GM18868 (cell line): ENCODE measurements around the gene RAD51AP2.
"Not testable (repeated sequence)": the region's sequence is repeated elsewhere in the genome, so short reads cannot be mapped to it uniquely, and the experiment has no call there.

Source experiments
- ATAC-seq: cut with Tn5 transposase; IDR thresholded peaks from one replicate; pipeline ENCODE4 v1.9.1; 2021; ENCODE audit warnings: mild to moderate bottlenecking, moderate library complexity; ENCODE audit not compliant: unreplicated experiment

RAD51AP2 gene

DNA sequence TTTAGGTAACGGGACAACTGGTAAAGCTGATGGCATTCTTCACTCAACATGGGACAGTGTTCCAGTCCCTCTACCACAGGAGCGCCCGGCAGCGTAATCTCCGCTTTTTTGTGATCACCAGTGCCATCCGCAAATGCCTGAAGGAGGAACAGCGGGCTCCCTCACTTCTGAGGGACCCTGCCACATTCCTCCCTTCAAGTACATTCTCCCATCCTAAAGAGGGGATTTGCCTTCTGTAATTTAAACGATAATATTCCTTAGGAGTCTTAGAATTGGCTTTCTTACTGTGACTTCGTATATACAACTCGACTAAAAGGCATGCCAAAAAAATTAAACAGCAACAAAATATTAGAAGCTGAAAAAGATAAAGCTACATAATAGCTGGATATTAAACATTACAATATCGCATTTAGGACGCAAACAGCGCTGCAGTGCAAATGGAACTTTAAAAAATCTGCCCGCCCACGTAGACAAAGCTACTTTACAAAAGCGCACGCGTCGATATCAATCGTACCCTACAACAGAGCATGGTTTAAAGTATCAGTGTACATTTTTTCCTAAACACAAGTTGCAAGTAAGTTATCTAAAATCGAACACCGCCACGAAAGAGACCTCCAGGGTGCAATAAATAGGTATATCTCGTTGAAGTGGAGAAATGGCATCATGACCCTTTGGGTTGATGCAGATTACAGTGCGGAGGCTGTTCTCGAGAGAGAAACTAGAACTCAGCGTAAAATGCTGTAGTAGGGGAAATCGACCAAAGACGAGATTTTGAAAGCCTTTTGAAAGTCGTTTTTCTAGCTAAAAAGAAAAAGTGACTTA is 20.0 kb upstream of the RAD51AP2 start:
- peak; percentile 37 for ATAC-seq

DNA sequence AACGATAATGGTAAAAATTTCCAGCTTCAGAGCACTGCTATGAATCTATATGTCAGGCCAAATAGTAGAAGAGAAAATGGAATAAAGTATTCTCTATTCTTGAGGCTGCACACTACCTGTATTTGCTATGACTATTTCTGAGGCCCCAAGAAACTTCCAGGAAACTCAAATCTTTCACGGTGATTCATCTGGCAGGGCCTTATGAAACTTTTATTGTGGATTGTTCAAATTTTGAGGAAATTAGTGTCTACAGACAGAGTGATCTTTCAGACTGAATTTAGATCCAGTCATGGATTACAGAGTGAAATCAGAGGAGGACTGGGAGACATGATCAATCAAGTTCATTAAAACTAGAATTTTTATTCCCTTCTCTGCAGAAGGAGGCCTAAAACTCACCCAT is 18.2 kb upstream of the RAD51AP2 start:
- no peak for ATAC-seq

DNA sequence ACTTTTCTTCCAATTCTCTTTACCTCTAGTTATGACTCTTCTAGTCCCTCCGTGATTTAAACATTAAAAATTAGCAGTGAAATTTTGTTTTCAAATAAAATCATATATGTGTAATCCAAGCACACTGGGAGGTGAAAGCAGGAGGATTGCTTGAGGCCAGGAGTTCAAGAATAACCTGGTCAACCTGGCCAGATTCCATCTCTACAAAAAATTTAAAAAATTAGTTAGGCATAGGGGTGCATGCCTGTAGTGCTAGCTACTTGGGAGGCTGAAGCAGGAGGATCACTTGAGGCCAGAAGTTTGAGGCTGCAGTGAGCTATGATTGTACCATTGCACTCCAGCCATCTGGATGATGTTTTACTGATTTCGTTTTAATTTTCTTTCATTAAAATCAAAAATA is 15.3 kb upstream of the RAD51AP2 start:
- no peak for ATAC-seq

DNA sequence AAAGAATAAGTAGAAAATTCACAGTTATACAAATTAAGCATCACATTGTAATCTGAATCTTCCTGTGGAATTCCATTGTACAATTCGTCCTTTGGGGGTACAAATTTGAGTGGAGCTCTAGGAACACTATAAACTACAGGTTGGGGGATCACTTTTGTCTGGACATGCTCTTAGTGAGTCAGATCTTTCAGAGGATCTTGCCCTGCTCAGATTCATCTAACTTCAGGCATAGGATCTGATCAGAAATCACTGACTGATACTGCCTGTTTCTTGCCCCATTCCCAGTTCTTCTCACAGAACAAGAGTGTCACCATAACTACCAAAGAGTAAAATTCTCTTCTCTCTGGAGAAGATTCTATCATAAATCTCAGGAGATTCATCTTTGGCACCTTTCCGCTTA is 11.5 kb upstream of the RAD51AP2 start:
- ATAC-seq: no peak

DNA sequence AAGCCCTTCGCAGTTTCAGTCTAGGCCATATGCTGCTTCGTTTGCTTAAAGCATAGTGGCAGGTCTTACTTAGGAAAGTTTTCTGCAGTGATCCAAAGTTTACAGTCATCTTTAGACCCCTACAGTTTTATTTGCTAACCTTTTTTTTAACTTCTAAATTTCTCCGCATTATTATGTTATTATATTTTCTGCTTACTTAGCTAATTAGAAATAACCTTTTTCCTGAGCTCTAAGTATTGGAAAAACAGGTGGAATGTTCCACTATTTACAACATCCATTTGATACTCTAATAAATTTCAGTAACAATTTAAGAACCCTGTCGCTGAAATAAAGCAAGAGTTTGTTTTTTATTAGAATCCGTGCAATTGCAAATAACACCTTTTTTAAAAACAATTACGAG is 4.1 kb upstream of the RAD51AP2 start:
- no peak for ATAC-seq

DNA sequence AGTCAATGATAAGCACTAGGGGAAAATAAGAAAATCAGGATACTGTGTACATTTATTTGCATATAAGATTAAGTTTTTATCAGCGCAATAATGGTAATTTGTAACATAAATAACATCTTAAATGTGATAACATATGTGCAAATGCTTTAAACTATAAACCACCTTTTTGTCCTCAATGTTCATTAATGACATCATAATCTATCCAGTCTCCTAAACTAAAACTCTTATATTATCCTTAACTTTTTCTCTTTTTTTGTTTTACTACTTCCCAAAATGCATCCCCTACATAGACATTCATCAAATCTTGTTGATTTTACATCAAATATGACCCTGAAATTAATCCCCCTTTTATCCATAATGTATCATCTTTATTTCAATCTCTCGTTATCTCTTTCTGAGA is 3.4 kb upstream of the RAD51AP2 start:
- no peak for ATAC-seq

DNA sequence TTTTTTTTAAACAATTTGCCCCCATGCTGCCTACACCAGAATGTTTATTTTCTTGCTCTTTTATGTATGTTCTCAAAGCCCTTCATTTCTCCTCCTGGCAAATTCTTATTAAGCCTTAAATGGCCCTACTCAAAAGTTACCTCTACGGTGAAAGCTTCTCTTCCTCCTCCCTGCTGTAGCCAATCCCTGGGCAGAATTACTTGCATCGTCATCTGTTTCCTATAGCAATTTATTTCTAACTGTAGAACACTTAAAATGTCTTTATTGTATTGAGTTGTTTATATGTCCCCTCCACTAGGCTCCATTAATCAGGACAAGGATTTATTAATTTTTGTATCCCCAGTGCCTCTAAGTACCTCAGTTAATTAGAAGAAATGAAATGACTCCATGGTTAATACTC is 2.5 kb upstream of the RAD51AP2 start:
- ATAC-seq: peak; percentile 48

DNA sequence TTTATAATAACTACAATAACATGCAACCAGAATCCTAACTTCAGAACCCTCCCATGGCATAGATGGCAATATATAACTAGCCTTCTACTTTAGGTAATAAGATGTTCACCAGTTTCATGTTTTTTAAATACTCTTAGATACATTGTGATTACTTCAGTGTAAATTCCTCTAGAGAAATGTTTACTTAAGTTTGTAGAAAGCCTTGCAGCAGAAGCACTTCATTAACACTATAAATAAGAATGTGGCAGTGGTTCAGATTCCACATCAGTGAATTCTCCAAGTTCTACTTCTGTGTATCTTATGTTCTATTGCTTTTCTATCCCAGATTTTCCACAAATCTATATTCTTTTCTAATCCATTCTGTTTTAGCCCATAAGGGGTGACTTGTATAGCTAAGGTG is 1.2 kb upstream of the RAD51AP2 start:
- no peak for ATAC-seq

DNA sequence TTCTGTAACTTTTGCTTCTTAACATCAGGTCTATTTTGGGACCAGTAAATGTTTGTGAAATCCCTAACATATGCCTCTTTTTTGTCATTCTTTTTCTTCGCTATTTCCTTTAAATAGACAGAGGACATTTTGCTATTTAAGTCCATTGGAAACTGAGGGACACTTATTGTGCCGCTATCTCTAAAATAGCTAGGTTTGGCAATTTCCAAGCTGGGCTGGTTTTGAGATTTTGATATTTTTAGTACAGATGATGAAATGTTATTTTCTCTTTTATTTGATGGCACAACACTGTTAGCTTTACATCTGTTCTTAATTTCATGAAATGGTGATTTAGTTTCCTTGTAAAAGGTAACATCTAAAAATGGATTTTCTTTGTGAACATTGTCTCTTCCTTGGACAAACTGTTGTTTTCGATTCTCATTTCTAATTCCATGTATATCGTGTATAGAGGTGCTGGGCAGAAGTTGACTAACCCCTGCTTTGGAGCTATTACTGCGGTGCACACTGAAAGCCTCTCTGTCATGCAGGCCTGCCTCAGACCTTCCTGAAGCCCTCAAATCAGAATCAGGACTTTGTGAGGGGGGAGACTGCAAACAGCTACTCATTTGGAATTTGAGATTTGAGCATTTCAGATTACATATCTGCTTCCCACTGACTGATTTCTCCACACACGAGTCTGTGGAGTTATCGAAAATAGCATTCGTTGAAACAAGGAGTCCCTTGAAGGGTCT is 594 bp downstream of the RAD51AP2 start:
- ATAC-seq: peak; percentile 27

DNA sequence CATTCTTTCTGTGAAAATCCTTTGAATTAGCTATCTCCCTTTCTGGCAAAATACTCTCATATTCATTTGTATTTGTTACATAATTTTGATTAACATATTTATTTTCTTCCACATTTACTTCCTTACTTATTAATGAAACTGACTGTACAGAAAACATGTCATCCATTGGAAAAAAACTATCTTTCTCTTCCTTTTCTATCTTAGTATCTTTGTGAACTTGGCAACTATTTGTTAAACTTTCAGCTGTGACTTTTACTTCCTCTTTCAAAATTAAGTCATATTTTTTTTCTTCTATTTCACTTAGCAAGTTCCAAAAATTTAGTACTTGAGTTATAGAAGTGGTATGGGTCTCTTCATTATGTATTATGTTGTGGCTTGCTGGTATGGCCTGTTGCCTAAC is 2.6 kb downstream of the RAD51AP2 start:
- peak; percentile 46 for ATAC-seq

DNA sequence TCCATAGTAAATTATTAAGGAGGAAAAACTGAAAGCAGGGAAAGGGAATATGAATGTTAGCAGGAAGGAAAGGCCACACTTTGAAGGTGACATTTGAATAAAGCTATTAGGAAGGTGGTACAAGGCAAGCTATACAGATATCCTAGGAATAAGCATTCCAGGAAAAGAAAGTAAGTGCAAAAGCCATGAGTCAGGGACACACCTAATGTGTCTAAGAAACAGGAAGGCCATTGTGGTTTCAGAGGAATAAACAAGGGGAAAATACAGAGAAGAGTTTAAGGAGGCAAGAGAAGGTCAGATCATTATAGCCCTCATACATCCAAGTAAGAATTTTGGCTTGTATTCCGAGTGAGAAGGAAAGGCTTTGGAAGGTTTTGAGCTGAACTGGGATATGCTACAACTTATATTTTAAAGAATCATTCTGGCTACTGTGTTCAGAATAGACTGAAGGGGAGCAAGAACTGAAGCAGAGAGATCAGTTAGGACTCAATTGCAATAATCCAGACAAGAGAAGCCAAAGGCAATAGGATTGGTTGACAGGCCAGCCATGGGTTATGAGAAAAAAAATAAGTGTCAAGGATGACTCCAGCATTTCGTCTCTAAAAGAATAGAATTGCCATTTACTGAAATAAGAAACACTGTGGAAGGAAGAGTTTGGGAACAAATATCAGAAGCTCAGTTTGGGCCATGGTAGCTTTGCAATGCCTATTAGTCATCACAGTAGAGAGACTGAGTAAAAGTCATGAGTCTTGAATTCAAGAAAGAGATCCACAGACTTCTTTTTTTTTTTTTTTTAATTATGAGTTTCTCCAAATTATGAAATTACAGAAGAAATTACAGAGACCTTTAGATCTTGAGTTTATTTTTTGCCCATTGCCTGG is 11.3 kb downstream of the RAD51AP2 start:
- no peak for ATAC-seq

DNA sequence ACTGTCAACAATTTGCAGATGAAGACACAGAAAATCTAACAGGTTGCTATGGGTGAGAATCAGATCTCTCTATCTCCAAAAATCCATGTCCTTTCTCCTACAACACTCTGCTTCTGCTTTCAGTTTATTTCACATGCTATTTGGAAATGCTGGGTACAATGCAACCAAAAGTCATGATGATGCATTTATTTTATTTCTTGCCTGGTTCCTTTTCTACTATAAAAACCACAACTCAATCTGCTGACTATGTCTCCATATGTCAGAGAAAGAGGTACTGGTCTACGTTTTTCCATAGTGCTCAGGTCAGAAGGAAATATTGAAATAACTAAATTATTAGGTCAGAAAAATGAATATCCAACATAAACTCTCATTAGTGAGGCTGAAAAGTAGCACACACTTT is 20.5 kb downstream of the RAD51AP2 start:
- ATAC-seq: no peak

DNA sequence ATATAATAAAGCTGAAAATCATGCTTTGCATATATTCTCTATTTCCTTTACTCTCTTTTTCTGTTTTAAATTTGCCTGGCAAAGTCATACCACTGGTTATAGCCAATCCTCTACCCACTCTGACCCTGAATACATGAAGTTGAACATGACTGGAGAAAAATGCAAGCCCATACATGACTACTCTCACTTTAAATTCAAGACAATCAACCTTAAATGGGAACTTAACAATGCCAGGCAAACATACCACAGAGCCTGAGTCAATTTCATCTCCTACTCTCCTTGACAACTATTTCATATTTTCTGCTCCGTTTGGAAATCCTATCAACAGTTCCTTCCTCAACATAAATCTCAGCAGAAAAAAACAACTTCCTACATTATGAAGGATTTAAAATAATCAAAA is 22.6 kb downstream of the RAD51AP2 start:
- no peak for ATAC-seq

DNA sequence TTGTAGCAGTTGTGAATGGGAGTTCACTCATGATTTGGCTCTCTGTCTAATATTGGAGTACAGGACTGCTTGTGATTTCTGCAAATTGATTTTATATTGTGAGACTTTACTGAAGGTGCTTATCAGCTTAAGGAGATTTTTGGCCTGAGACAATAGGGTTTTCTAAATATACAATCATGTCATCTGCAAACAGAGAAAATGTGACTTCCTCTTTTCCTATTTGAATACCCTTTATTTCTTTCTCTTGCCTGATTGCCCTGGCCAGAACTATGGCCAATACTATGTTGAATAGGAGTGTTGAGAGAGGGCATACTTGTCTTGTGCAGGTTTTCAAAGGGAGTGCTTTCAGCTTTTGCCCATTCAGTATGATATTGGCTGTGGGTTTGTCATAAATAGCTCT is 28.1 kb downstream of the RAD51AP2 start:
- ATAC-seq: not testable (repeated sequence)

DNA sequence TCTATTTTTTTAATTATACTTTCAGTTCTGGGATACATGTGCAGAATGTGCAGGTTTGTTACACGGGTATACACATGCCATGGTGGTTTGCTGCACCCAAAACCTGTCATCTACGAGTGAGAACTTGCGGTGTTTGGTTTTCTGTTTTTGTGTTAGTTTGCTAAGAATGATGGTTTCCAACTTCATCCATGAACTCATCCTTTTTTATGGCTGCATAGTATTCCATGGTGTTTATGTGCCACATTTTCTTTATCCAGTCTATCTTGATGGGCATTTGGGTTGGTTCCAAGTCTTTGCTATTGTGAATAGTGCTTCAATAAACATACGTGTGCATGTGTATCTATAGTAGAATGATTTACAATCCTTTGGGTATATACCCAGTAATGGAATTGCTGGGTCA is 29.6 kb downstream of the RAD51AP2 start:
- not testable (repeated sequence) for ATAC-seq

DNA sequence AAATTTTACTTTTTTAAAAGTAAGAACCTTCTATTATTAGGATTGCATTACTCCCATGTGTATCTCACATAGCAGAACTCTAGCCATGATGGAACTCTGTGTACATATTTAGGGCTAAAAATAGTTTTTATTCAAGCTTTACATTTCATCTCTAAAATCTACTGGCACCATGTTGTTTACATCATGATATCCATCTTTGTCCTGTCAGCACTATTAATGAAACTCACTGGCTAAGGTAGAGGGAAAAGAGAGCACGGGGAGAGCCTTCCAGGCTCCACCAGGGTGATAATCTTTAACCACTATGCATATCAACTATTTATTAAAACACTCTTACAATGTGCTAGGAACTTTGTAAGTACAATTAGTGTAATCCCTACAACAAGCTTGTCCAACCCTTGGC is 34.7 kb downstream of the RAD51AP2 start:
- ATAC-seq: no peak

DNA sequence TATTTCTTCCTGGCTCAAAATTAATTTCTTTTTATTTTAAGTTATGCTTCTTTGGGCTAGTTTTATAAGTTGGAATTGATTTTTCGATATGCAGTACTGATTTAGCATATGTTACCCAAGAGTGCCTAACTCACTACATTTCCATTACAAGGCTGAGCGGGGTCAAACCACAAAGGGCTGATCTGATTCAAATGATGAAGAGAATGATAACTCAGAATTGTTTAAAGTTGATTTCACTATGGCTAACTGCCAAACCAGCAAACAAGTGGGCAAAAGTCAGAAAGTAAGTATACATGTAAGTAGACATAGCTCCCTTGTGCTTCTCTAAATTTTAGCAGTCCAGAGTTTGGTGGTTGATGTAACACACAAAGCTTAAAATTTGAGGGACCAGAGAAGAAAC is 35.6 kb downstream of the RAD51AP2 start:
- no peak for ATAC-seq

DNA sequence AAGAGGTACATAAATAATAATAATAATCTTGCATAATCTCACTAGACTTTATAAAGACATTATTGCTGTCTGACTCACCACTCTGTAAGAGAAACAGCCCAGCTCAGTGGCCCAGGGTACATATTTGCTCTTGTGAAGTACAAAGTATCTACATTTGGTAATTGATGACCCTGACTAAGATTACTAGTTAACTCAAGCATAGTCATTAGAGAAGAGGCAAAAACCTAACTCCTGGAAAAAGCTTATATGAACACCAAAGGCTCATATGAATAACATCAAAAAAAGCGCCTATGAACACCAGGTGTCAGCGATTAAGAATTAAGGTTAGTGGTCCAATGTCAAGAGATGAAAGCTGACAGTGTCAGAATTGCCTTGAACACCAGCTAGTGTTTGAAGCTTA is 38.4 kb downstream of the RAD51AP2 start:
- no peak for ATAC-seq

DNA sequence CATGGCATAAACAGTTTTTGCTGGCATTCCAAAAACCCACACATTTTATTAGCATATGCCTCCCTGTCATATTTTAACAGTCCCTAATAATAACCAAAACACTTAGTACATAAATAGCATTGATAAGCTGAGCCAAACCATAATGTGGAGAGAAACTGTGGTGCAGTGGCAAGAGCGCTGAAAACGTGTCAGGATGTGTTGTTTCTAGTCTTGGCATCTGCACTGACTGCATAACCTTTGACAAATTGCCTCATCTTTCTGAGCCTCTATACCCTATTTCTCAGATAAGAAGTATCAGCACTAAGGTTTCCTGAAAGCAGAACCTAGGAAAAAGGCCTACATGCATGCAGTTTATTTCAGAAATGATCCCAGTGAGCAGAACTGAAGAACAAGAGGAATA is 41.4 kb downstream of the RAD51AP2 start:
- ATAC-seq: no peak

DNA sequence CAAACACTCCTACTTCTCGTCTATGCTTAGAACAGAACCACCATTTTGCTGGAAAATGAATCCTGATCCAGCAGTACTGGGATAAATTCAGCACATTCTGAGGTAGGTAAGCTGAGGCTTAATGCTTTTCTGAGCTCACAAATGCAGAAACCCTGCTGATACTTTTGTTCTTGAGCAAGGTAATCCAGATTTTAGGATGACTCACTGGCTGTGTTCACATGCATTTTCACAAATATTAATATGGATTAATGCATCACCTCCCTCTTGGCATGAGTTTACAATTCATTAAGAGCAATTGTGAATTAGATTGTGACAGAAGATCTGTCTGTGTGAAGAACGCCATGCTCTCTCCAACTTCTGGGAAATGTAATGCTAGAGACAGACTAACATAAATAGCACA is 42.2 kb downstream of the RAD51AP2 start:
- ATAC-seq: no peak

DNA sequence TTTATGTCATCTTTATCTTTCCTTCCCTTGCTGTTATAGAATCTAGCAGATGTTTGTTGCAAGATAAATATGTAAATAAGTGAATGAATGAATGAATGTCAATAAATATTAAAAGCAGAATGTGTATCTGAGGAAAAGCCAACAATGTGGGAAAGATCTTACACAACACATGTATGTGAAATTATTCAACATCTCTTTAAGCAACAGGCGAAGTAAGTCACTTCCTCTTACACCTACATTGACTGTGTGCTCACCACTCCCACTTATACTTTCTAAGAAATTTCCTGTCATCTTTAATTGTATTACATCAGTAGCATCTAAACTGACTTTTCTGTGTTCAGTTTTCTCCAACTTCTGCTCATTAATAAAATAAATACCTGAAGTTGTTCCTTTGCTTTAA is 43.0 kb downstream of the RAD51AP2 start:
- no peak for ATAC-seq

DNA sequence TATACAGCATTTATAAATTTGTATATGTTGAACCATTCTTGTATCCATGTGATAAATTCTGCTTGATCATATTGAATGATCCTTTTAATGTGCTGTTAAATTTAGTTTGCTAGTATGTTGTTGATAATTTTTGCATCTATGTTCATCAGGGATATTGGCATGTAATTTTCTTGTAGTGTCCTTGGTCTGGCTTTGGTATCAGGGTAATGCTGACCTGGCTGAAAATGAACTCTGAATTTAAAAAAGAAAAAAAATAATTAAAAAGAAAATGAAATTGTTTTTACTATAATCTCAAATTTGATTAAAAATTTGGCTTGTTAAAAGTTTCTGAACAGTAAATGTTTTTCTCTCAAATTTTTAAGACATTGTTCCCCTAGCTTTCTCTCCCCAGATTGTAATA is 46.3 kb downstream of the RAD51AP2 start:
- ATAC-seq: no peak
